Tibial nerve (tissue), 3 donors: ENCODE data around the gene SNAP91.

Source experiments
- POLR2A ChIP-seq, 2 donors: fragments of 450-650 bp; IDR thresholded peaks; one replicate each; pipeline ENCODE4 v1.6.1; 2017; ENCODE audit warnings: antibody characterized with exemption in 2 of 2, mild to moderate bottlenecking in 2 of 2, moderate library complexity in 2 of 2
- TF ChIP-seq, protein P1 (sequence below), 5 experiments: fragments of 200-600 bp in 3 of 5; fragments of 450-650 bp in 2 of 5; sonication (generic) in 3 of 5; IDR thresholded peaks; one replicate each; pipeline ENCODE4 v1.5.1; 2016 to 2019; ENCODE audit warnings: antibody characterized with exemption in 5 of 5, mild to moderate bottlenecking in 3 of 5, moderate library complexity in 2 of 5

DNA sequence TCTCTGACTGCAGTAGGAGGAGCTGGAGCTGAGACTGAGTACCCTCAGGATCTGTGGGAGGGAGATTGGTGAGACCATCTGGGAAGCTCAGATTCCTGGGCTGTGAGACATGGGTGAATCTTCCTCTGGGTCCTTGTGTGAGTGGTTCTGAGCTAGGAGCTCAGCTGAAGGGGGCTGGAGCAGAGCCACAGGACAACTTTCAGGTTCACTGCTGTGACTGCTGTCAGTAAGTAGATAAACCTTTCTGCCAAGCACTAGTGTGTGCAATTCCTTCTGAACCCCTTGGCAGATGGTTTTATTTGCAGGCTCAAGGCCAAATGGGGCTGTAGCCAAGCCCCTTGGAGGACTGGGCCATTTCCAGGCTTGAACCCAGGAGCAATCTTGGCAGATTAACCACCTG, 49.6 kb upstream of the SNAP91 start:
- TF ChIP-seq, protein P1, sequence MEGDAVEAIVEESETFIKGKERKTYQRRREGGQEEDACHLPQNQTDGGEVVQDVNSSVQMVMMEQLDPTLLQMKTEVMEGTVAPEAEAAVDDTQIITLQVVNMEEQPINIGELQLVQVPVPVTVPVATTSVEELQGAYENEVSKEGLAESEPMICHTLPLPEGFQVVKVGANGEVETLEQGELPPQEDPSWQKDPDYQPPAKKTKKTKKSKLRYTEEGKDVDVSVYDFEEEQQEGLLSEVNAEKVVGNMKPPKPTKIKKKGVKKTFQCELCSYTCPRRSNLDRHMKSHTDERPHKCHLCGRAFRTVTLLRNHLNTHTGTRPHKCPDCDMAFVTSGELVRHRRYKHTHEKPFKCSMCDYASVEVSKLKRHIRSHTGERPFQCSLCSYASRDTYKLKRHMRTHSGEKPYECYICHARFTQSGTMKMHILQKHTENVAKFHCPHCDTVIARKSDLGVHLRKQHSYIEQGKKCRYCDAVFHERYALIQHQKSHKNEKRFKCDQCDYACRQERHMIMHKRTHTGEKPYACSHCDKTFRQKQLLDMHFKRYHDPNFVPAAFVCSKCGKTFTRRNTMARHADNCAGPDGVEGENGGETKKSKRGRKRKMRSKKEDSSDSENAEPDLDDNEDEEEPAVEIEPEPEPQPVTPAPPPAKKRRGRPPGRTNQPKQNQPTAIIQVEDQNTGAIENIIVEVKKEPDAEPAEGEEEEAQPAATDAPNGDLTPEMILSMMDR (IDR thresholded peaks at IDR 0.05), result no peak
- no peak for TF ChIP-seq POLR2A (IDR thresholded peaks at IDR 0.05)
